PC-3 (cell line): ENCODE results near the gene FTO.

Source experiments
- CTCF ChIP-seq: fragments of 300-600 bp; sonication (generic); conservative IDR thresholded peaks from 2 replicates; pipeline ENCODE4 v1.5.1; 2017; ENCODE audit warnings: antibody characterized with exemption, low read depth, mild to moderate bottlenecking, low read length
- EZH2phosphoT487 ChIP-seq: fragments of 300-600 bp; sonication (generic); IDR thresholded peaks from 2 replicates; pipeline ENCODE4 v1.6.1; 2018; ENCODE audit warnings: mild to moderate bottlenecking, antibody characterized with exemption, low read length, borderline replicate concordance

GRCh38 chr16:54193013-54193664 lies 489.2 kb downstream of the FTO start:
- TF ChIP-seq CTCF (no peak), EZH2phosphoT487 (no peak)
